HG03280 (cell line): ENCODE measurements around the gene NR2F1-AS1.

ENCODE experiments used
- ATAC-seq: cut with Tn5 transposase; IDR thresholded peaks from one replicate; pipeline ENCODE4 v1.9.1; 2021; ENCODE audit warnings: mild to moderate bottlenecking, moderate library complexity; ENCODE audit not compliant: unreplicated experiment

The NR2F1-AS1 gene

DNA sequence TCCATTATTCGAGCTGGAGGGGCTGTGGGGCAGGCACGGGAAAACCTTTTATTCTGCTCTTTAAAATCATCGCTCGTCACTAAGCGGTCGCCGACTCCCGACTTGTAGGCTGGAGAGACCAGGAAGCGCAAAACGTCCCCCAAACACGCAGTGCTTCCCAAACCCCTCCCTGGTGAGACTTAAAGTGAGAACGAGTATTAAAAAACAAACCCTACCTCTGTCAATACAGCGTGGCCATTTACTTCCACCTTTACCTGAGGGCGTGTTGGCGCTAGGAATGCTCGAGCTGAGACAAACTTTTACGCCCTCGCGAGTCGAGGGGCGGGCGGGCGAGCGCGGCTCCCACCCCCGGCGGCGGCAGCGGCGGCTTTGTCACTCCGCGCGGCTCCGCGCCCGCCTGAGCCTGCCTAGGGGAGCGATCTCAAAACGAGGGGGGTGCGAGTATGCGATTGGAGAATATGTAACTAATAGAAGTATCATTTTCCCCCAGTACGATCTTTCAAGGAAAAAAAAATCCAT is at the start of gene NR2F1-AS1:
Gene NR2F1-AS1 (minus strand): TSS at position 293 of the 519 bp plus-strand sequence.
- peak; percentile 15 for ATAC-seq

DNA sequence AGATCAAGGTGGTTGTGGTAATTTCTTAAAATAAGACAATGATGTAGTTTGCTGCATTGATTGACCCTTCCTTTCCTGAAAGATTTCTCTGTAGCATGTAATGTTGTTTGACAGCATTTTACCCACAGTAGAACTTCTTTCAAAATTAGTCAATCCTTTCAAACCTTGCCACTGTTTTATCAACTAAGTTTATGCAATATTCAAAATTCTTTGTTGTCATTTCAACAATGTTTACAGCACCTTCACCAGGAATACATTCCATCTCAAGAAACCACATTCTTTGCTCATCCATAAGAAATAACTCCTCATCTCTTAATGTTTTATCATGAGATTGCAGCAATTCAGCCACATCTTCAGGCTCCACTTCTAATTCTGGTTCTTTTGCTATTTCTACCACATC is 45.8 kb upstream of the NR2F1-AS1 start:
- no peak for ATAC-seq

DNA sequence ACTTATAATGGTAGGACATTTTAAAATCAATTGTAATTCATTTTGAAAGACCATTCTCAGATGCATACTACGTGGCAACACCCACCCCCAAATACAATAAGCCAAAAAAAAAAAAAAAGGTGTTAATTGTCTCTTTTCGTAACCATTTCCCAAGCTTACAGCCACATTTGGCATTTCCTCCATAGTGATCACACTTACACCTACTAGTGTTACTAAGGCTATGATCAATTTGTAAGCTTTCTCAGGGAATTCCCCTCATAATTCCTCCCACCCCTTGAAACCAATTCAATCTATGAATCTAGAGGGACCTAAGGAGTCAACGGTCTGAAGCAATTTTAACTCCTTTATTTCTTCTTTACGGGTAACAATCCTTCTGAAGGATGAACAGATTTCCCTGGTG is 42.1 kb upstream of the NR2F1-AS1 start:
- no peak for ATAC-seq

DNA sequence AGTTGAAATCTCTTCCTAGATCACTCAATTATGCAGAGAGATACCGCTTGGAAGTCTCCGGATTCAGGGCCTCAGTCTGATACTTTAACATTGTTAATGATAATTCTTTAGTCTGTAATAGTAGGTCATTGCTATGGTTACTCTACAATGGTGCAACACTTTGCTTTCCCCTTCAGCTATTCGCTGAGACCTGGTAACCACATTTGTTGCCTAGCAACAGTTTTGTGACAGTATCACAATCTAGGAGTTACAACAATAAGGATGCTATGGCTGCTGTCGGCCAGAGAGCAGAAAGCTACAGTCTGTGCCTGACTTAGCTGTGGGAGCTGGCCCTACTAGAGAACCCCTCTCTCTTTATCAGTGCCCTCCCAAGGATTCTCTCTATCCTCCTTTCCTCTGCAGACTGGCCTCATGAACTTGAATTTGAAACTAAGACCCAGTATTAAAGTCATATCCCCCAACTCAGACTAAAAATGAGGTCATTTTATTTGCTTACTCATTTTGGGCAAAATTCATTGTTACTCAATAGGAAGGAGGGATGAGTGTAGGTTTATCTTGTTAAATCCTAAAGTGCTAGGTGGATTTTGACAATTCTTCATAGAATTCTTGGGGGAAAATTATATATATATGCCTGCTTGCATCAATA is 41.3 kb upstream of the NR2F1-AS1 start:
- ATAC-seq, result no peak

GRCh38 chr5:93621327-93621798 is 40.3 kb upstream of the NR2F1-AS1 start:
- ATAC-seq, result no peak

- ATAC-seq, result peak; percentile 95
Measured at GRCh38 chr5:93620487-93621326, 39.7 kb upstream of the NR2F1-AS1 start.

DNA sequence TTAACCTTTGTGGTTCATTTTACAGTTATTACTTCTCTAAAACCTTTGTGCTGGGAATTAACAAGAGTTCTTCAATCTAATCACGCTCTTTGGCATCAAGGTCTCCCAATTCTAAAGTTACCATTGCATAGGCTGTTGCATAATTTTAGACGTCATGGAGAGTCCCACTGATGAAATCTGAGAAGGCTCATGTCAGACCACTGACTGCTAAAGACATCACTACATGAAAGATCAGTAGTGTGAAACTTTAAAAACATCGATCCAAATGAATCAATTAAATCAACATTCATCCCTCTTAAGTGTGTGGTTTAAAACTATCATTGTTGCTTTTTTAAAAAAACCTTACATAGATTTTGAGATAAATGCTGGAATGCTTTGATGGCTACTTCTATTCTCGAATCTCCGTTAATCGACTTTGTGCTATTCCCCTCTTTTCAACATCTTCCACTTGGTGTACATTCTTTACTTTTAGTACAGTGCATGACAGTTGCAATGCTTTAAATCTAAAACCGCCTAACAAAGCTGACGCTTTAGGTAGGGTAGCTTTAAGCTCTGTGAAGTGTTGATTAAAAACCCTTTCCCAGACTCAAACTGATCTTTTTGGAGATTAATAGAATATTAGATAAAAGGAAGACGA is 35.6 kb upstream of the NR2F1-AS1 start:
- no peak for ATAC-seq

DNA sequence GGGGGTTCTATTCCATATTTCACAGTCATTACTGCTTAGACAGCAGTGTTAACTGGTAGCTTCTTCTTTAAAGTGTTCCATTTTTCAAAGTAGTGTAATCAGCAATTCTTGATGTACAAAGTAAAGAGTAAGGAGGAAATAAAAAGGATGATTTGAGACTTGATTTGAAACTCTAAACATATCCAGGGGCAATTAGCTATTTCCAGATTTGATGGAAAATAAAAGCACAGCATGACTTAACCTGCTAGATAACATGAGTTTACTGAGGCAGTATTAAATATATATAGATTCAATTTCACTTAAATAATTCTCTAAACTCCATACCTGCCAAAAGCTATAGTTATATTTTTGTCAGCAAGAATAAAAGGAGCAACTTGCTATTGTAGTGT is 31.8 kb upstream of the NR2F1-AS1 start:
- ATAC-seq, result no peak

DNA sequence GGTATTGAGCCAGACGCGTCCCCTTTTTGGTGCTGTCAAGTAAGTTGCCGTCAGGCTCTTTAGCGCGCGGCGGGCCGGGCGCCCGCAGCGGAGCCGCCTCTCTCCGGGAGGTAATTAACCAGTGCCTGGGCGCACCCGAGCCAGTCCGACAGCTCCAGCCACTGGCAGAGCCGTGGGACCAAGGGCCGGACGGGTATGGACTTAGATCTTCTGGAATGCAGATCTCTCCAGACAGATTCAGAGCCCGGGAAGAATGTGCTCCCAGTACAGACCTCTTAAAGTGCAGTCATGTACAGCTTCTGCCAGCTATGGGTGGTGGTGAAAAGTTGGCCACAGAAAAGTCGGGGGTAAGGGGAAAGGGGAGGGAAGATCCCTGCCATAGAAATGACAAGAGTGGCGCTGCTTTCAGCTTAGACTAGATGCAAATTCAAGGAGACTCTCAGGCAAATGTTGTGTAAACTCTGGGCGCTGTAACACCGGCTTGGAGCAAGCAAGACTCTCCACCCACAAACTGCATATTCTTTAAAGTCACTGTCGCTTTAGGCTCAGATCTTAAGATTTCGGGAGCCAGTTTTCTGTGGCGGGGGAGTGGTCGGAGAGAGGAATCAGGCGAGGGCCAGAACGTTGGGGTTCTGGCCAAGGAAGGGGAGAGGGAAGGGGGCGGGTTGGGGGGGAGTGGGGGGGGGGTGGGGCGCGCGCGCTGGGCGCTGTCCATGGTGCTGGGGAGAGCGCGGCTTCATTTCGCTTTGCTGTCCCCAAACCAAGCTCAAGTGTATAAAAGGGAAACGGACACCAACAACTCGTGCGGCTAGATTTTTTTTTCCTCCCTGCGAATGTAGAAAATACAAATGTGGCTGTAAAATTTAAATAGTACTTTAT is 31.2 kb upstream of the NR2F1-AS1 start:
- no peak for ATAC-seq

DNA sequence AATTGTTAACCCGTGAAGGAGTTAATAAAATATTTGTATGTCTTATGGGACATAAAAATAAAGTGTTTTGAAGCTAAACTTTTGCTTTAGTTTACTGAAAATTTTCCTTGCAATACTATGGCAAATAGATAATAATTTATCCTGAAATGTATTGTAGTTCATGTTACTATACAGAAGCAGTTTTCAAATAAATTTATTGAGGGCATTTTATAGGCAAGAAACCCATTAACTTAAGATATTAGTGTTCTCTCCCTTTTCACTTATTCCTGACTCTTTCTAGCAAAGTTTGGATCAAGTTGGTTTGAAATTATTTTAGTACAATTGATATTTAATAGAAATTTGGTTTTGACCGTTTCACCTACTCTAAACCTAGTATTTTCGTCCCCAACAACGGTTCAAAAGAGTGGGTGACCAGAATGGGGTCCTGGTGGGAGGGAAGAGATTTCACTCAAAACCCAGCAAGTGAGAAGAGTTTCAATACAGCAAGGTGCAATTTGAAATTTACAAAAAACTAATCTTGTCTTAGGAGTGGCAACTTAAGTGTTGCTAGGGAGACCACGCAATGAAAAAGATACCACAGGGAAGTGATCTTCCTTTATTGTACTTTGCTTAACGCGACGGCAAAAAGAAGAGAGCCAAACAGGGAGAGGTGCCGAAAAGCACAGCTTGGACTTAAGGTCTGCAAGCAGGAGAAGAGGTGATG is 30.4 kb upstream of the NR2F1-AS1 start:
- ATAC-seq, result no peak

DNA sequence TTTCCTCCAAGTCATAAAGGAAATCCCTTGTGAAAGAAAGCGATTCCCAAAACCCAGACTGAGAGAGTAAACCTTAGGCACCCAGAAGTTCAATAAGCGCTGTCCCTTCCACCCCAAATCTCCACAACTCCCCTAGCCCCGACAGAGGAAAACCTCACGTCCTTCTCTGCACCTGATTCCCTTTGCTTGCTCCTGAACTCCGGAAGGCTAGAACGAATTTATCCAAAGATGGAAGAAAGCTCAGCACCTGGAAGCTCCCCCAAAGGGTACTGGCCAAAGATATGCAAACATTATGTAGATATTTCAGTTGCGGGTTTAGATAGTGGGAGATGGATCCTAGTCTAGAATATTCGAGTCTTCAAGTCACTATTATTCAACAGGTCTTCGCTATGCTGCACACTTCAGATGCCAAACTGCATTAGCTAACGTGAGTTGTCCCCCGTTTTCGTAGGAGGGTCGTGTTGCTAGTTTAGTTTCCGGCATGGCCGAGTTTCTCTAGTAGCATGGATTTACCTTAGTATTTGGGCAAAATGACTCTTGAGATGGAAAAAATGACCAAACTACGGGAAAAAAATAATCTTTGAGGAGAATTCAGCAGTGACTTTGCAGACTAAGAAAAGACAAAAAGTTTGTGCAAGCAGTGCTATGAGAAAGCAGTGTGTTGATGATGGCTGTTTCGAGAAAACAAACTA is 29.7 kb upstream of the NR2F1-AS1 start:
- no peak for ATAC-seq

- no peak for ATAC-seq
Measured at GRCh38 chr5:93609762-93610161, 28.7 kb upstream of the NR2F1-AS1 start.

GRCh38 chr5:93608855-93609254 is 27.8 kb upstream of the NR2F1-AS1 start:
- no peak for ATAC-seq

DNA sequence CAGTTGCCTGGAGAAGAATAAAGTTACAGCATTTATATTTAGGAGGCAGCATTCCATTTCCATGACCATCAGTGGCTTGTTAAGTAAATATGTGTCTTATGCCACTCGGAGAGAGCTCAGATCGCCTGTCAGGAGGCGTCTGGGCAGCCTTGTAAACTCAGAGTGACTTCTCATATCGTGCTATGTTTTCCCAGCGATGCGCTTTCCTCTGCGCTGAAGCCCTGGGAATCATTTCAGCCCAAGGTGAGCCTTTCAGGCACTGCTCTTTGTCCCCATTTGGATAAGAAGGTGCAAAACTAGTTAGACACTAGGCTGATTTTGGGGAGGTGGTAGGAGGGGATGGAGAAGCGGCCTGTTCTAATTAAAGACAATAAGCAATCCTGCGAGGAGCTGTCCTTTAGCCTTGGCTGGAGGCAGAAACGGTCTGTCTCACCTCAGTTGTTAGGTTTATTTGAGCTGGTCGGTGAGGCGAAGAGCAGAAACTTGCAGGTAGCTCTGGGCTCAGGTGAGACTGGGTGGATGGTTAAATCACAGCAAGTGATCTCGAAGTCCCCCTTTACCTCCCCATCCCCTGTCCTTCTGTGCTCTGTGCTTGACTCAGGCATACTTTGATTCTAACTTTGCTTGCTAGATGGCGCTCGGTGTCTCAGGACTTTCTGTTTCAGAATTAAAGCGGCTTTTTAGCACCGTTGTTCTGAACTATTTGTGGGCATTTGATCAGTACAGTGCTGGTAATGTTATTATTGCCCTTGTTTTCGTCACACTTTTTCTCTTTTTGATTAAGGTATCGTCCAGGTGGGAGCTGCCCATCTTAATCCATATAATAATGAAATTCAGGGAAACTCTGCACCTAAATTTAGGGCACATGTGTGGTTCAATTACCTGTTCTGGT is 26.6 kb upstream of the NR2F1-AS1 start:
- peak; percentile 77 for ATAC-seq

DNA sequence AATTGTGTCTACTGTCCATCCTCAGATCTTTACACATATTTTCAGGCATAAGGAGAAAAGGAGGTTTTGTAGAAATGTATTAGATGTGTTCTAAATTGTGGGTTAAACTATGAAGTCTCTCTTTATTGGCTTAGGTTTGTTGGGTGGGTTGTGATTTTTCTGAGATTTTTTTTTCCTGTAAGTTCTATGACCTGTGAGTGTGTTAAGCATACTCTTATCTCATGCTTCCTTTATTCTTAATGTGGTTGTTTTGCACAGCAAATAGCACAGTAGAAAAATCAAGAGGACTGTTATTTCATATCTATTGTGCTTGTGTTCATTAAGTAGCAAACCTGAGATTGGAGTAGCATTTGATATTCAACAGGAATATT is 25.3 kb upstream of the NR2F1-AS1 start:
- ATAC-seq, result no peak

DNA sequence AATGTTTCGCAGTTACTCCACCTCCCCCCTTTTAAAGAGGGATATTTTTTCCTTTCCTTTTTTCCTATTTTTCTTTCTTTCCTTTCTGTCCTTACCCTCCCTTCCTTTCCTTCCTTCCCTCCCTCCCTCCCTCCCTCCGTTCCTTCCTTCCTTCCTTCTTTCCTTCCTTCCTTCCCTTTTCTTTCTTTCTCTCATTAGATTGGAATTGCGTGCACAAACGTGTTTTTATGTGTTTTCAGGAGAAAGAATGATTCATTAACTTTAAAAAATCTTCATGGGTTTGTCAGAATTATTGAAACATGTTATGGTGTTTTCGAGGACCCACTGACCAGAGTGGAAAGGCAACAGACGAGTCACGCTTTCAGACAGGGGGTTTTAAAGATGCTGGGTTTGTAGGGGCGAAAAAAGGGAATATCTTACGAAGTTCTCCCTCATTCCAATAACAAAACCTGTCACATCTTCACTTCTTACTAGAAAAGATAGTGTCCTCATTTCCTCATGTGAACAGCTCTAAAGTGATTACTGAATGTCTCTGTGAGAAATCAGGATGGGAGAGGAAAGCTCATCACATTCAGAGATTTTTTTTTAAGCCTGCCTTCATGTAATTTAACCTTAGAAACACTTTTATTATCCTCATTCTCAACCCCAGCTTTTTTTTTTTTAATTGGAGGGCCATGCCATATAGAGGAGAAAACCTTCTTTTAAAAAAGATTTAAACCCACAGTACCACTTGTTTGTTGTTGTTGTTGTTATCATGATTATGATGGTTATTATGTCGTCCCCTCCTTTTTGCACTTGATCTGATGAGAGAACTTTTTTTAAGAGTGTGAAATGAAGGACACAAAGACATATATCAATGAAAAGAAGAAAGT is 23.9 kb upstream of the NR2F1-AS1 start:
- no peak for ATAC-seq

GRCh38 chr5:93603793-93604643 is 23.0 kb upstream of the NR2F1-AS1 start:
- ATAC-seq, result no peak
